GM19467 (cell line): Measurements from ENCODE around the gene OR13A1.
"Not testable (repeated sequence)": the region's sequence is repeated elsewhere in the genome, so short reads cannot be mapped to it uniquely, and the experiment has no call there.

Experiments
- ATAC-seq: cut with Tn5 transposase; IDR thresholded peaks from one replicate; pipeline ENCODE4 v1.9.1; 2021; ENCODE audit warnings: mild to moderate bottlenecking, moderate library complexity; ENCODE audit not compliant: unreplicated experiment

OR13A1 gene

GRCh38 chr10:45315508-45315907 is at the start of gene OR13A1:
Gene OR13A1 (minus strand): TSS chr10:45315608. CDS start chr10:45304422, 11,186 bp downstream.
- no peak for ATAC-seq

- ATAC-seq, result not testable (repeated sequence)
Observed at GRCh38 chr10:45361983-45362799, 46.8 kb upstream of the OR13A1 start.

GRCh38 chr10:45358961-45359360 is 43.6 kb upstream of the OR13A1 start:
- ATAC-seq, result not testable (repeated sequence)

GRCh38 chr10:45355494-45355893 is 40.1 kb upstream of the OR13A1 start:
- no peak for ATAC-seq

GRCh38 chr10:45354261-45354660 is 38.9 kb upstream of the OR13A1 start:
- no peak for ATAC-seq

GRCh38 chr10:45353186-45353585 is 37.8 kb upstream of the OR13A1 start:
- ATAC-seq, result no peak

- ATAC-seq, result not testable (repeated sequence)
Observed at GRCh38 chr10:45348196-45348765, 32.9 kb upstream of the OR13A1 start.

GRCh38 chr10:45347464-45347863 is 32.1 kb upstream of the OR13A1 start:
- ATAC-seq, result not testable (repeated sequence)

- not testable (repeated sequence) for ATAC-seq
Observed at GRCh38 chr10:45346652-45347335, 31.4 kb upstream of the OR13A1 start.

- ATAC-seq, result not testable (repeated sequence)
Observed at GRCh38 chr10:45340420-45340819, 25.0 kb upstream of the OR13A1 start.

GRCh38 chr10:45339894-45340293 is 24.5 kb upstream of the OR13A1 start:
- ATAC-seq, result no peak

GRCh38 chr10:45331824-45332223 is 16.4 kb upstream of the OR13A1 start:
- not testable (repeated sequence) for ATAC-seq

- ATAC-seq, result not testable (repeated sequence)
Observed at GRCh38 chr10:45326864-45327263, 11.5 kb upstream of the OR13A1 start.

GRCh38 chr10:45325116-45325515 is 9.7 kb upstream of the OR13A1 start:
- ATAC-seq, result no peak

GRCh38 chr10:45319702-45320101 is 4.3 kb upstream of the OR13A1 start:
- ATAC-seq, result no peak

- no peak for ATAC-seq
Observed at GRCh38 chr10:45313264-45313873, 2.0 kb downstream of the OR13A1 start.

GRCh38 chr10:45308707-45309106 is 6.7 kb downstream of the OR13A1 start:
- ATAC-seq, result no peak

- ATAC-seq, result no peak
Observed at GRCh38 chr10:45302573-45302972, 12.8 kb downstream of the OR13A1 start.

- not testable (repeated sequence) for ATAC-seq
Observed at GRCh38 chr10:45298341-45298955, 17.0 kb downstream of the OR13A1 start.

- no peak for ATAC-seq
Observed at GRCh38 chr10:45294681-45295080, 20.7 kb downstream of the OR13A1 start.

- no peak for ATAC-seq
Observed at GRCh38 chr10:45286980-45287379, 28.4 kb downstream of the OR13A1 start.
